ENCODE data around the gene ANXA4.

DNA sequence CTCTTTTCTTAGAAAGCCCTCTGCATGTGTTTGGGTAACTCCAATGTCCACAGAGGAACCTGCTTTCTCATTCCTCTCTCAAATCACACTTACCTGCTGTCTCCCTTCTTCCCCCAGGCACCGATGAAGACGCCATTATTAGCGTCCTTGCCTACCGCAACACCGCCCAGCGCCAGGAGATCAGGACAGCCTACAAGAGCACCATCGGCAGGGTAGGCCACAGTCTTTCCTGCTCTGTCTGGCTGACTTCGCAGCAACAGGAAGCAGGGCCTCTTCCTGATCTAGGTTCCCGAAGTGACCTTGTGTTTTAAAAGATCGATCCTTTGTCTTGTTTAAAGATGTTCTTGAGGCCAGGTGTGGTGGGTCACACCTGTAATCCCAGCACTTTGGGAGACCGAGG, 62.5 kb downstream of the ANXA4 start:
- TF ChIP-seq, protein P1, sequence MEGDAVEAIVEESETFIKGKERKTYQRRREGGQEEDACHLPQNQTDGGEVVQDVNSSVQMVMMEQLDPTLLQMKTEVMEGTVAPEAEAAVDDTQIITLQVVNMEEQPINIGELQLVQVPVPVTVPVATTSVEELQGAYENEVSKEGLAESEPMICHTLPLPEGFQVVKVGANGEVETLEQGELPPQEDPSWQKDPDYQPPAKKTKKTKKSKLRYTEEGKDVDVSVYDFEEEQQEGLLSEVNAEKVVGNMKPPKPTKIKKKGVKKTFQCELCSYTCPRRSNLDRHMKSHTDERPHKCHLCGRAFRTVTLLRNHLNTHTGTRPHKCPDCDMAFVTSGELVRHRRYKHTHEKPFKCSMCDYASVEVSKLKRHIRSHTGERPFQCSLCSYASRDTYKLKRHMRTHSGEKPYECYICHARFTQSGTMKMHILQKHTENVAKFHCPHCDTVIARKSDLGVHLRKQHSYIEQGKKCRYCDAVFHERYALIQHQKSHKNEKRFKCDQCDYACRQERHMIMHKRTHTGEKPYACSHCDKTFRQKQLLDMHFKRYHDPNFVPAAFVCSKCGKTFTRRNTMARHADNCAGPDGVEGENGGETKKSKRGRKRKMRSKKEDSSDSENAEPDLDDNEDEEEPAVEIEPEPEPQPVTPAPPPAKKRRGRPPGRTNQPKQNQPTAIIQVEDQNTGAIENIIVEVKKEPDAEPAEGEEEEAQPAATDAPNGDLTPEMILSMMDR (IDR thresholded peaks at IDR 0.05), result no peak
- no peak for TF ChIP-seq POLR2A (IDR thresholded peaks at IDR 0.05)
- no peak for TF ChIP-seq POLR2AphosphoS5 (IDR thresholded peaks at IDR 0.05)

Measured in sigmoid colon (tissue), 4 donors.